K562 (cell line): ENCODE data around the gene PARD6B. TPM values are rescaled to one million over a fixed set of nuclear protein-coding genes. Genes with fewer than 3 reads are reported as not detected.
A peak's percentile ranks its signal among the peaks of the same experiment; 100 is the strongest.

Source experiments
- BCL6 ChIP-seq: fragments of 250-450 bp; sonication (Bioruptor Pico); IDR thresholded peaks from 2 replicates; pipeline ENCODE4 v1.4.0; 2020
- DIDO1 ChIP-seq: fragments of 450-650 bp; IDR thresholded peaks from 2 replicates; pipeline ENCODE4 v1.6.1; 2016; ENCODE audit warnings: low read depth, missing biosample characterization, missing genetic modification characterization
- HCFC1 ChIP-seq: IDR thresholded peaks from 2 replicates; pipeline ENCODE4 v1.6.1; 2012; ENCODE audit warnings: low read depth, low read length, improper control_type of control experiment
- JUND ChIP-seq, 2 experiments: IDR thresholded peaks; 2 replicates in 1 of 2; 3 replicates in 1 of 2; pipeline ENCODE4 v1.6.1; 2011; ENCODE audit warnings: borderline replicate concordance in 2 of 2, low read depth in 2 of 2, low read length in 2 of 2, improper control_type of control experiment in 1 of 2, missing biosample characterization in 1 of 2, missing genetic modification characterization in 1 of 2, missing genetic modification reagents in 1 of 2
- MITF ChIP-seq: IDR thresholded peaks from 2 replicates; pipeline ENCODE4 v1.6.1; 2014; ENCODE audit warnings: antibody characterized with exemption
- NCOA2 ChIP-seq, 2 experiments: fragments of 450-650 bp; IDR thresholded peaks; 2 replicates each; pipeline ENCODE4 v1.6.1; 2018; ENCODE audit warnings: mild to moderate bottlenecking in 2 of 2, moderate library complexity in 1 of 2; ENCODE audit not compliant: partially characterized antibody in 2 of 2
- POLR3A ChIP-seq: IDR thresholded peaks from 2 replicates; pipeline ENCODE4 v1.6.1; 2011; ENCODE audit warnings: borderline replicate concordance, mild to moderate bottlenecking, moderate library complexity; ENCODE audit not compliant: insufficient read length, insufficient read depth; ENCODE audit errors: extremely low read depth
- PREB ChIP-seq: sonication (generic); formaldehyde crosslinking; IDR thresholded peaks from 2 replicates; pipeline ENCODE4 v1.8.1; 2023; ENCODE audit warnings: mild to moderate bottlenecking, missing genetic modification reagents
- SOX6 ChIP-seq: fragments of 450-650 bp; IDR thresholded peaks from 2 replicates; pipeline ENCODE4 v1.6.1; 2014; ENCODE audit warnings: mild to moderate bottlenecking
- THAP12 ChIP-seq: fragments of 250-450 bp; sonication (Bioruptor Pico); IDR thresholded peaks from 2 replicates; pipeline ENCODE4 v1.9.0; 2021; ENCODE audit warnings: mild to moderate bottlenecking, inconsistent platforms
- TOE1 ChIP-seq, 2 experiments: fragments of 450-650 bp in 1 of 2; sonication (generic) in 1 of 2; formaldehyde crosslinking in 1 of 2; IDR thresholded peaks; 2 replicates each; pipeline versions ENCODE4 v1.7.1 to v1.8.0; 2016 to 2022; ENCODE audit warnings: borderline replicate concordance in 2 of 2, mild to moderate bottlenecking in 2 of 2, antibody characterized with exemption in 1 of 2, inconsistent platforms in 1 of 2, low read depth in 1 of 2, missing genetic modification reagents in 1 of 2, moderate library complexity in 1 of 2
- TSHZ1 ChIP-seq: fragments of 250-450 bp; sonication (Bioruptor Pico); IDR thresholded peaks from 2 replicates; pipeline ENCODE4 v1.4.0; 2020; ENCODE audit warnings: mild to moderate bottlenecking, moderate library complexity
- ZNF24 ChIP-seq: fragments of 450-650 bp; IDR thresholded peaks from 2 replicates; pipeline ENCODE4 v1.6.1; 2016
- ZNF740 ChIP-seq, 3 experiments: fragments of 200-800 bp in 1 of 3; sonication (Bioruptor generic) in 1 of 3; sonication (generic) in 1 of 3; formaldehyde crosslinking in 1 of 3; IDR thresholded peaks; 2 replicates each; pipeline versions ENCODE4 v1.6.1 to v1.8.0; 2016 to 2022; ENCODE audit warnings: mild to moderate bottlenecking in 2 of 3, missing compliant biosample characterization in 2 of 3, missing genetic modification characterization in 2 of 3, missing genetic modification reagents in 1 of 3
- polyA plus RNA-seq, 8 experiments: library from polyadenylated mRNA; depleted of rRNA in 4 of 8; stranded (reverse) in 5 of 8; unstranded in 3 of 8; fragments of >200 nt; fragmentation: Nextera tagmentation in 2 of 8; fragmentation: Illumina TruSeq in 1 of 8; extraction: Ambion mirVana in 2 of 8; extraction: Trizol in 1 of 8; gene quantifications; 2 replicates each; pipeline versions ENCODE4 v1.2.1 to v1.2.3, GENCODE V29; 2011 to 2014; ENCODE audit warnings: inconsistent platforms in 1 of 8, missing spikeins in 1 of 8
- total RNA-seq, 7 experiments: library from RNA; depleted of rRNA in 6 of 7; stranded (reverse); fragments of >200 nt in 6 of 7; fragmentation: Illumina TruSeq in 2 of 7; extraction: Trizol in 2 of 7; gene quantifications; 2 replicates each; pipeline versions ENCODE4 v1.2.1 to v1.2.3, GENCODE V29; 2011 to 2021; ENCODE audit warnings: low replicate concordance in 1 of 7

PARD6B gene
- total and polyA plus RNA-seq, 9 of the 15 experiments (the other 6 are each of a cell fraction or from before 2014, with no cell fraction given): 1.7 to 12.3 (median 5.5) TPM

DNA sequence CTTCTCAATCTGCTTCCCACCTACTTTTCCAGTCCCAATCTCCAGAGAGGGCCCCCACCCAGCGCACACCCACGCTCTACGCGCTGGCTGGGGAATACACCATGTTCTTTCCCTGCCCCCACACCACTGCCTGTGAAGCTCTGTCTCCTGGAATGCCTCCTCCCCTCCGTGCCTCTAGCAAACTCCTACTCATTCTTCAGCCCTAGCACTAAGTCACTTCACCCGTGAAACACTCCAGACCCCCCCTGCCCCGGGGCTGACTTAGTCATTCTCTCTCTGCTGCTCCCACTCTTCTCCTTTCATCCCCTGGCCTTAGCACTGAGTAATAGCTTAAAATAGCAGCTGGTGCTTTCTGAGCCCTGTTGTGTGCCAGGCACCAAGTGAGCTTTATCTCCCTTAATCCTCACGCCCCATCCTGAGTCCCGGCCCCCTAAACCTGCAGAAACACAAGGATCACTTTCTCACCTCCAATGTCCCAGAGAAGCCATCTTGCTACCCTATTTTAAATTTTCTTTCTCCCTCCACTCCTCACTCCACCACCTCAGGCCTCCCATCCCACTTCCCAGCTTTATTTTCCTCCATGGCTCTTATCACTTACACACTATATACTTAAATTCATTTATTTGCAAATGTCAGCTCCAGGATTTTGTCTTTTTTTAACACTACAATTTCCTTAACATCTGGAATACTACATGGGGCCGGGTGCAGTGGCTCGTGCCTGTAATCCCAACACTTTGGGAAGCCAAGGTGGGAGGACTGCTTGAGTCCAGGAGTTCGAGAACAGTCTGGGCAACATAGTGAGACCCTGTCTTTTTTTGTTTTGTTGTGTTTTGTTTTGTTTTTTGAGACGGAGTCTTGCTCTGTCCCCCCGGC is 6.3 kb upstream of the PARD6B start (continued):
- TF ChIP-seq TSHZ1 (CRISPR knock-in tag): no peak
- peak; percentile 11; the same call in 1 of the 2 replicates for TF ChIP-seq SOX6
- TF ChIP-seq NCOA2 (IDR thresholded peaks at IDR 0.05; ENCODE audit: partially characterized antibody in 2 of 2): no peak
- 0 out of 2 replicates have a peak, but pooled peaks have one; percentile 35 for TF ChIP-seq ZNF740 (CRISPR knock-in tag; IDR thresholded peaks at IDR 0.05)
- TF ChIP-seq ZNF740 (tag; IDR thresholded peaks at IDR 0.05): no peak
- TF ChIP-seq ZNF24: peak; percentile 50; the same call in 1 of the 2 replicates
- no peak for TF ChIP-seq TOE1 (IDR thresholded peaks at IDR 0.05; ENCODE audit: borderline replicate concordance)
- TF ChIP-seq TOE1 (CRISPR knock-in tag; IDR thresholded peaks at IDR 0.05; ENCODE audit: borderline replicate concordance, low read depth): no peak
- TF ChIP-seq DIDO1 (tag): no peak
- no peak for TF ChIP-seq BCL6 (CRISPR knock-in tag)
- TF ChIP-seq HCFC1: no peak
- TF ChIP-seq THAP12 (CRISPR knock-in tag): no peak
- TF ChIP-seq POLR3A: no peak
- TF ChIP-seq PREB (CRISPR knock-in tag): no peak
- TF ChIP-seq JUND (IDR thresholded peaks at IDR 0.05; ENCODE audit: borderline replicate concordance, low read depth, low read length): peak; percentile 86
- peak; percentile 44; the same call in 1 of the 3 replicates for TF ChIP-seq JUND (tag; IDR thresholded peaks at IDR 0.05; ENCODE audit: borderline replicate concordance, low read depth, low read length)
- TF ChIP-seq MITF: no peak
